ENCODE data around the gene NAA40.

The NAA40 gene

DNA sequence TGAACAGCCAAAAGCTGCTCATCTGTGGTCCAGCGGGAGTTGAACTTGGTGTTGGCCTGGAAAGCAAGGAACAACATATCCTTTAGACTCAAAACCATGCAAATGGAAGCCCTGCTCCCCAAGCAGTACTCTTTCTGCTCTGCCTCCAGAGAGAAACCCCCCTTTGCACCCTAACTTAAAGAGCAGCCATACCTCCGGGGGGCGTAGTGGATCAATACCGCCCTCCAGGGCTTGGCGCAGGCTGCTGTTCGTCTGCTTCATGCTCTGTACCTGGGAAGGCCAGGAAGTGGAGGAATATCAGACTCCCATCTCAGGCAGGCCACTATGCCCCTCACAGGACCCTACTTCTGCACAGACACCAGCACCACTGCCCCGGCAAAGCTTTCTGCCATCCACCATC, 26.1 kb upstream of the NAA40 start:
- no peak overlapping the region for H3K4me3 ChIP-seq (replicated peaks; ENCODE audit: insufficient read depth, low read length)
- TF ChIP-seq POLR2AphosphoS5 (IDR thresholded peaks at IDR 0.05; ENCODE audit: low read depth) (no peak), SPI1 (IDR thresholded peaks at IDR 0.05; ENCODE audit: borderline replicate concordance, low read depth) (no peak), GABPA (IDR thresholded peaks at IDR 0.05; ENCODE audit: low read depth) (no peak)
- TF ChIP-seq, protein P1, sequence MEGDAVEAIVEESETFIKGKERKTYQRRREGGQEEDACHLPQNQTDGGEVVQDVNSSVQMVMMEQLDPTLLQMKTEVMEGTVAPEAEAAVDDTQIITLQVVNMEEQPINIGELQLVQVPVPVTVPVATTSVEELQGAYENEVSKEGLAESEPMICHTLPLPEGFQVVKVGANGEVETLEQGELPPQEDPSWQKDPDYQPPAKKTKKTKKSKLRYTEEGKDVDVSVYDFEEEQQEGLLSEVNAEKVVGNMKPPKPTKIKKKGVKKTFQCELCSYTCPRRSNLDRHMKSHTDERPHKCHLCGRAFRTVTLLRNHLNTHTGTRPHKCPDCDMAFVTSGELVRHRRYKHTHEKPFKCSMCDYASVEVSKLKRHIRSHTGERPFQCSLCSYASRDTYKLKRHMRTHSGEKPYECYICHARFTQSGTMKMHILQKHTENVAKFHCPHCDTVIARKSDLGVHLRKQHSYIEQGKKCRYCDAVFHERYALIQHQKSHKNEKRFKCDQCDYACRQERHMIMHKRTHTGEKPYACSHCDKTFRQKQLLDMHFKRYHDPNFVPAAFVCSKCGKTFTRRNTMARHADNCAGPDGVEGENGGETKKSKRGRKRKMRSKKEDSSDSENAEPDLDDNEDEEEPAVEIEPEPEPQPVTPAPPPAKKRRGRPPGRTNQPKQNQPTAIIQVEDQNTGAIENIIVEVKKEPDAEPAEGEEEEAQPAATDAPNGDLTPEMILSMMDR (IDR thresholded peaks at IDR 0.05; ENCODE audit: insufficient read depth, low read length), result no peak
- TF ChIP-seq, protein P2, sequence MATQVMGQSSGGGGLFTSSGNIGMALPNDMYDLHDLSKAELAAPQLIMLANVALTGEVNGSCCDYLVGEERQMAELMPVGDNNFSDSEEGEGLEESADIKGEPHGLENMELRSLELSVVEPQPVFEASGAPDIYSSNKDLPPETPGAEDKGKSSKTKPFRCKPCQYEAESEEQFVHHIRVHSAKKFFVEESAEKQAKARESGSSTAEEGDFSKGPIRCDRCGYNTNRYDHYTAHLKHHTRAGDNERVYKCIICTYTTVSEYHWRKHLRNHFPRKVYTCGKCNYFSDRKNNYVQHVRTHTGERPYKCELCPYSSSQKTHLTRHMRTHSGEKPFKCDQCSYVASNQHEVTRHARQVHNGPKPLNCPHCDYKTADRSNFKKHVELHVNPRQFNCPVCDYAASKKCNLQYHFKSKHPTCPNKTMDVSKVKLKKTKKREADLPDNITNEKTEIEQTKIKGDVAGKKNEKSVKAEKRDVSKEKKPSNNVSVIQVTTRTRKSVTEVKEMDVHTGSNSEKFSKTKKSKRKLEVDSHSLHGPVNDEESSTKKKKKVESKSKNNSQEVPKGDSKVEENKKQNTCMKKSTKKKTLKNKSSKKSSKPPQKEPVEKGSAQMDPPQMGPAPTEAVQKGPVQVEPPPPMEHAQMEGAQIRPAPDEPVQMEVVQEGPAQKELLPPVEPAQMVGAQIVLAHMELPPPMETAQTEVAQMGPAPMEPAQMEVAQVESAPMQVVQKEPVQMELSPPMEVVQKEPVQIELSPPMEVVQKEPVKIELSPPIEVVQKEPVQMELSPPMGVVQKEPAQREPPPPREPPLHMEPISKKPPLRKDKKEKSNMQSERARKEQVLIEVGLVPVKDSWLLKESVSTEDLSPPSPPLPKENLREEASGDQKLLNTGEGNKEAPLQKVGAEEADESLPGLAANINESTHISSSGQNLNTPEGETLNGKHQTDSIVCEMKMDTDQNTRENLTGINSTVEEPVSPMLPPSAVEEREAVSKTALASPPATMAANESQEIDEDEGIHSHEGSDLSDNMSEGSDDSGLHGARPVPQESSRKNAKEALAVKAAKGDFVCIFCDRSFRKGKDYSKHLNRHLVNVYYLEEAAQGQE (IDR thresholded peaks at IDR 0.05; ENCODE audit: insufficient replicate concordance, low read depth), result no peak
- DNase-seq (ENCODE audit: low read depth in 1 of 2, low spot score in 1 of 2), result no peak
- H3K27ac ChIP-seq (replicated peaks), result no peak overlapping the region
- peaks cover 15% of the 10 kb centered on the region for H3K27me3 ChIP-seq (ENCODE audit: insufficient read depth, poor library complexity, severe bottlenecking)

DNA sequence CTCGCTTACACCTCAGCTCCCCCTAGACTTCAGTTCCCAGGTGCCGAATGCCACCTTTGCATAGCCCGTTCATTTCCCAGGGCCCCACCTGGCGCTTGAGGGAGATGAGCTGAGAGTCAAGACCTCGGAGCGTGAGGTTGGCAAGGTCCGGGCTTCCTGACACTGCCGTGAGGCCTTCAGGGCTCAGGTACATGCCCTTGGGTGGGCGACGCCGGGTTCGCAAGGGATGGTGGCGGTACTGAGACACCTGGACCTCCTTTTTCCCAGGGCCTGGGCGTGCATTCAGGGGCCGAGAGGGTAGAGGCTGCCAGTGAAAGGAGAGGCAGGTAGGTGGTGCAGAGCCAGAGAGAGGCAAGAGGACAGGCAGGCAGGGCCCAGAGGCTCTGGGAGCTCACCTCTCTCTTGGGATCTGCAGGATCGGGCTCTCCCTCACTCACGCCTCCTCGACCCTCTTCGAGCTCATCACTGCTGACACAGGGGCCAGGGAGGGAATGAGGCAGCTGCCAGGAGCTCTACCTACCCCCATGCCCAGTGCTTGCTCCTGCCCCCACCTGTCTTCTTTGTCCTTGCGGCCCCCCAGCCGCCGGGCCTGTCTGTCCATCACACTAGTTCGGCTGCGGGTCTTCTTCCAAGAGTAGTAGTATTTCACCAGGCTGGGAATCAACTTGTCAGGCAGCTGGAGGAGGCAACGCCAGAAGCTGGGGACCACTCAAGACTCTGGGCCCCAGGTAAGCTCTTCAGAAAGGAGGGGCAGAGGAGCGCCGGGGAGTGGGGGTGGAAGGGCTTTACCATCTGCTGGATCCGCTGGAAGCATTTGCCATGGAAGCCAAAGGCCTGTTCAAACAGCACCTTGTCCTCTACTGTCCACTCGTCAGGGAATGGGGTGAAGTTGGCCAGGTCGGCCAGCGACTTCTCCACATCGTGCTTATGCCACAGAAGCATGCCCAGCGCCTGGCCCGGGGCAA, 24.7 kb upstream of the NAA40 start:
- TF ChIP-seq POLR2AphosphoS5 (IDR thresholded peaks at IDR 0.05; ENCODE audit: low read depth), result no peak
- TF ChIP-seq GABPA (IDR thresholded peaks at IDR 0.05; ENCODE audit: low read depth), result no peak
- TF ChIP-seq, protein P2 (IDR thresholded peaks at IDR 0.05; ENCODE audit: insufficient replicate concordance, low read depth), result no peak
- TF ChIP-seq, protein P1 (IDR thresholded peaks at IDR 0.05; ENCODE audit: insufficient read depth, low read length), result no peak
- no peak for TF ChIP-seq SPI1 (IDR thresholded peaks at IDR 0.05; ENCODE audit: borderline replicate concordance, low read depth)
- DNase-seq (ENCODE audit: low read depth in 1 of 2, low spot score in 1 of 2), result no peak
- H3K27me3 ChIP-seq (ENCODE audit: insufficient read depth, poor library complexity, severe bottlenecking), result peaks cover 18% of the 10 kb centered on the region
- H3K4me3 ChIP-seq (replicated peaks; ENCODE audit: insufficient read depth, low read length), result no peak overlapping the region
- no peak overlapping the region for H3K27ac ChIP-seq (replicated peaks)

DNA sequence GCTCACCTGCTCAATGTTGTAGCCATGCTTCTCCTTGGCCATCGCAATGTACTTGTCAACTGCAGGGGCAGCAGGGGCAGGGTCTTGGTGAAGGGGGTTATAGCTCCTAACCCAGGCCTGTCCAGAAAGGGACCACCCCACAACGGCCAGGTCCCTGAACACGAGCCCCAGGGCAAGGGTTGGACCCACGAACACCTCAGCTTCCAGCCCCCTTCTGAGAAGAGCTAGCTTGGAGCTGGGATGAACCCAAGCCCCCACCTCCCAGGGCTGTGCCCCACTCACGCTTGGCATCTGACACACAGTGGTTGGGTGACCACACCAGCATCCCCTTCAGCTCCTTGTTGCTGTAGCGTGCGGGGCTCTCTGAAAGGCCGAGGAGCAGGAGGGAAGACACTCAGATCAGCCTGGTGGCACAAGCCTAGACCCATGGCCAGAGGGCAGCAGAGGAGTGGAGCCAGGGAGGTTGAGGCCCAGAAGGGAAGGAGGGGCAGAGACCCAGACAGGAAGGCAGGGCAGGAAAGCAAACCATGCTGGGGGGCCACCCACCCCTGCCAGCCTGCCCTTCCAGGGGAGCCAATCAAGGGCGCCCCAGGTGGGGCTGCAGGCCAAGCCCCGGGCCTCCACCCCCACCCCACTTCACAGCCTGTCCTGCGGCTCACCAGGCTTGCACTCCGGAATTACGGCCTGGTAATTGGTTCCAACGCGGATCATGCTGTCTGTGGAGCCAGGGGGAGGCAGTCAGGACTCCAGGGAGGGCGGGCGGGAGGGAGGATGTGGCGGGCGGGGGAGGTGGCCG, 23.7 kb upstream of the NAA40 start:
- DNase-seq (ENCODE audit: low read depth in 1 of 2, low spot score in 1 of 2), result no peak
- TF ChIP-seq, protein P2 (IDR thresholded peaks at IDR 0.05; ENCODE audit: insufficient replicate concordance, low read depth), result no peak
- TF ChIP-seq POLR2AphosphoS5 (IDR thresholded peaks at IDR 0.05; ENCODE audit: low read depth), result no peak
- TF ChIP-seq GABPA (IDR thresholded peaks at IDR 0.05; ENCODE audit: low read depth), result no peak
- TF ChIP-seq SPI1 (IDR thresholded peaks at IDR 0.05; ENCODE audit: borderline replicate concordance, low read depth), result no peak
- TF ChIP-seq, protein P1 (IDR thresholded peaks at IDR 0.05; ENCODE audit: insufficient read depth, low read length), result no peak
- peaks cover 21% of the 10 kb centered on the region for H3K27me3 ChIP-seq (ENCODE audit: insufficient read depth, poor library complexity, severe bottlenecking)
- no peak overlapping the region for H3K27ac ChIP-seq (replicated peaks)
- H3K4me3 ChIP-seq (replicated peaks; ENCODE audit: insufficient read depth, low read length), result no peak overlapping the region

Data from HL-60 (cell line).